WTC11 (cell line): ENCODE data around the gene GUCY1A2. TPM values are rescaled to one million over a fixed set of nuclear protein-coding genes. Genes with fewer than 3 reads are reported as not detected.
"Not testable (repeated sequence)": the region's sequence is repeated elsewhere in the genome, so short reads cannot be mapped to it uniquely, and the experiment has no call there.

Experiments used
- ATAC-seq: fragments of 200-7000 bp; cut with Tn5 transposase; 2 replicates; pipeline ENCODE4 v1.10.0; 2021; ENCODE audit warnings: mild to moderate bottlenecking, moderate library complexity
- CTCF ChIA-PET: fragments of 300-600 bp; sonication (Branson Sonifier 250); formaldehyde crosslinking; loops from one replicate; lab custom pipeline; 2021; ENCODE audit warnings: antibody characterized with exemption; lab: Charles Lee
- POLR2A ChIA-PET: fragments of 350-600 bp; sonication (Branson Sonifier 250); formaldehyde crosslinking; loops from one replicate; lab custom pipeline; 2021; ENCODE audit warnings: antibody characterized with exemption; lab: Charles Lee
- DNase-seq: peaks from one replicate; pipeline ENCODE4 v3.0.0; 2021; ENCODE audit warnings: low spot score
- H3K27ac Mint-ChIP-seq: 2 replicates; pipeline ENCODE4 v1.8.0; 2021; ENCODE audit warnings: mixed read lengths
- H3K27me3 Mint-ChIP-seq: 2 replicates; pipeline ENCODE4 v1.8.0; 2021; ENCODE audit warnings: low read depth, mild to moderate bottlenecking, moderate library complexity, mixed read lengths
- H3K36me3 Mint-ChIP-seq: 2 replicates; pipeline ENCODE4 v1.8.0; 2021; ENCODE audit warnings: mixed read lengths
- H3K4me1 Mint-ChIP-seq: 2 replicates; pipeline ENCODE4 v1.8.0; 2022; ENCODE audit warnings: mixed read lengths
- H3K4me3 Mint-ChIP-seq: 2 replicates; pipeline ENCODE4 v1.8.0; 2021; ENCODE audit warnings: mild to moderate bottlenecking, moderate library complexity, mixed read lengths
- H3K9me3 Mint-ChIP-seq: 2 replicates; pipeline ENCODE4 v1.8.0; 2021; ENCODE audit warnings: mixed read lengths
- ATF3 ChIP-seq: sonication (generic); formaldehyde crosslinking; conservative IDR thresholded peaks from 2 replicates; pipeline ENCODE4 v1.8.1; 2022; ENCODE audit warnings: mild to moderate bottlenecking, missing genetic modification reagents
- CBFB ChIP-seq: sonication (generic); formaldehyde crosslinking; IDR thresholded peaks from 2 replicates; pipeline ENCODE4 v1.8.1; 2022; ENCODE audit warnings: mild to moderate bottlenecking, low read depth, missing genetic modification reagents
- CREB1 ChIP-seq: sonication (generic); formaldehyde crosslinking; IDR thresholded peaks from 2 replicates; pipeline ENCODE4 v1.8.0; 2023; ENCODE audit warnings: mild to moderate bottlenecking, missing genetic modification reagents
- CTCF ChIP-seq: fragments of 200-600 bp; IDR thresholded peaks from 2 replicates; pipeline ENCODE4 v1.8.0; 2022; ENCODE audit warnings: antibody characterized with exemption
- ELF4 ChIP-seq: sonication (generic); formaldehyde crosslinking; IDR thresholded peaks from 2 replicates; pipeline ENCODE4 v1.8.1; 2022; ENCODE audit warnings: low read depth, mild to moderate bottlenecking, moderate library complexity, missing genetic modification reagents
- HMGXB4 ChIP-seq: sonication (generic); formaldehyde crosslinking; IDR thresholded peaks from 2 replicates; pipeline ENCODE4 v1.8.1; 2023; ENCODE audit warnings: mild to moderate bottlenecking, moderate library complexity, missing genetic modification reagents
- MXD4 ChIP-seq: fragments of 250-450 bp; sonication (Bioruptor Pico); IDR thresholded peaks from 2 replicates; pipeline ENCODE4 v1.8.0; 2021; ENCODE audit warnings: mild to moderate bottlenecking, moderate library complexity, borderline replicate concordance
- MYBL2 ChIP-seq: sonication (generic); formaldehyde crosslinking; IDR thresholded peaks from 2 replicates; pipeline ENCODE4 v1.8.1; 2023; ENCODE audit warnings: mild to moderate bottlenecking, moderate library complexity, missing genetic modification reagents
- NFE2L1 ChIP-seq: sonication (generic); formaldehyde crosslinking; IDR thresholded peaks from 2 replicates; pipeline ENCODE4 v1.8.1; 2023; ENCODE audit warnings: missing genetic modification reagents
- NFYB ChIP-seq: sonication (generic); formaldehyde crosslinking; conservative IDR thresholded peaks from 2 replicates; pipeline ENCODE4 v1.8.0; 2022; ENCODE audit warnings: low read depth, missing genetic modification reagents
- NR1H2 ChIP-seq: sonication (generic); formaldehyde crosslinking; IDR thresholded peaks from 2 replicates; pipeline ENCODE4 v1.9.0; 2021; ENCODE audit warnings: mild to moderate bottlenecking, moderate library complexity, missing genetic modification reagents
- OVOL2 ChIP-seq: fragments of 250-450 bp; sonication (Bioruptor Pico); IDR thresholded peaks from 2 replicates; pipeline ENCODE4 v1.9.0; 2021; ENCODE audit warnings: mild to moderate bottlenecking, borderline replicate concordance
- PRDM15 ChIP-seq: sonication (generic); formaldehyde crosslinking; IDR thresholded peaks from 2 replicates; pipeline ENCODE4 v1.8.0; 2022; ENCODE audit warnings: missing genetic modification reagents
- SP1 ChIP-seq: sonication (generic); formaldehyde crosslinking; conservative IDR thresholded peaks from 2 replicates; pipeline ENCODE4 v1.8.1; 2022; ENCODE audit warnings: missing genetic modification reagents
- STAT6 ChIP-seq: sonication (generic); formaldehyde crosslinking; conservative IDR thresholded peaks from 2 replicates; pipeline ENCODE4 v1.8.1; 2023; ENCODE audit warnings: mild to moderate bottlenecking, low read depth, missing genetic modification reagents, moderate library complexity
- TEAD4 ChIP-seq: sonication (generic); formaldehyde crosslinking; IDR thresholded peaks from 2 replicates; pipeline ENCODE4 v1.8.0; 2022; ENCODE audit warnings: mild to moderate bottlenecking, missing genetic modification reagents
- ZBTB21 ChIP-seq: sonication (generic); formaldehyde crosslinking; IDR thresholded peaks from 2 replicates; pipeline ENCODE4 v1.8.1; 2023; ENCODE audit warnings: mild to moderate bottlenecking, missing genetic modification reagents, borderline replicate concordance
- ZNF121 ChIP-seq: sonication (generic); formaldehyde crosslinking; IDR thresholded peaks from 2 replicates; pipeline ENCODE4 v1.8.0; 2023; ENCODE audit warnings: missing genetic modification reagents
- ZNF317 ChIP-seq: sonication (generic); formaldehyde crosslinking; IDR thresholded peaks from 2 replicates; pipeline ENCODE4 v1.8.1; 2023; ENCODE audit warnings: low read depth, mild to moderate bottlenecking, moderate library complexity, missing genetic modification reagents, borderline replicate concordance
- total RNA-seq: library from RNA; stranded (reverse); gene quantifications from 3 replicates; pipeline ENCODE4 v1.2.3, GENCODE V29; 2021

The GUCY1A2 gene
- total RNA-seq, 1 experiment from 2014 or later, result 0.90 TPM

- DNase-seq (no peak), ATAC-seq (no peak)
- no peak for TF ChIP-seq OVOL2 (CRISPR knock-in tag)
- TF ChIP-seq ZNF121, result no peak
- TF ChIP-seq CREB1 (CRISPR knock-in tag), result no peak
- no peak for TF ChIP-seq HMGXB4 (CRISPR knock-in tag)
- TF ChIP-seq STAT6 (CRISPR knock-in tag), result no peak
- no peak for TF ChIP-seq SP1 (CRISPR knock-in tag)
- no peak for TF ChIP-seq CBFB (CRISPR knock-in tag)
- no peak for TF ChIP-seq MYBL2 (CRISPR knock-in tag)
- TF ChIP-seq MXD4 (CRISPR knock-in tag), result no peak
- H3K27me3 Mint-ChIP-seq, result no peaks in the 10 kb centered on the region
- H3K27ac Mint-ChIP-seq, result no peak overlapping the region
- no peak overlapping the region for H3K4me3 Mint-ChIP-seq
- H3K4me1 Mint-ChIP-seq, result no peaks in the 10 kb centered on the region
- CTCF ChIA-PET, result no interaction called here
- H3K9me3 Mint-ChIP-seq, result peaks cover 19% of the 10 kb centered on the region
- POLR2A ChIA-PET, result no interaction called here
- peaks cover 10% of the 10 kb centered on the region; the same call in 1 of the 2 replicates for H3K36me3 Mint-ChIP-seq
Observed at GRCh38 chr11:106904826-106905225, 113.5 kb downstream of the GUCY1A2 start.

GRCh38 chr11:106889718-106890117 lies 128.6 kb downstream of the GUCY1A2 start:
- ATAC-seq (no peak), DNase-seq (no peak)
- Mint-ChIP-seq H3K27me3 (no peaks in the 10 kb centered on the region), H3K4me3 (no peak overlapping the region), H3K27ac (no peak overlapping the region), H3K9me3 (no peaks in the 10 kb centered on the region), H3K36me3 (no peaks in the 10 kb centered on the region), H3K4me1 (no peaks in the 10 kb centered on the region)
- ChIA-PET POLR2A (no interaction called here), CTCF (no interaction called here)
- TF ChIP-seq CTCF, result no peak
- no peak for TF ChIP-seq NFYB (CRISPR knock-in tag)
- TF ChIP-seq ZBTB21 (CRISPR knock-in tag), result no peak
- TF ChIP-seq NR1H2 (CRISPR knock-in tag), result no peak
- TF ChIP-seq TEAD4 (CRISPR knock-in tag), result no peak
- no peak for TF ChIP-seq ELF4 (CRISPR knock-in tag)
- no peak for TF ChIP-seq ZNF317 (CRISPR knock-in tag)
- TF ChIP-seq ATF3, result no peak
- no peak for TF ChIP-seq NFE2L1 (CRISPR knock-in tag)

GRCh38 chr11:106888386-106888785 lies 129.9 kb downstream of the GUCY1A2 start:
- ATAC-seq, result no peak
- H3K36me3 Mint-ChIP-seq, result no peaks in the 10 kb centered on the region
- no peak overlapping the region for H3K27ac Mint-ChIP-seq
- ChIA-PET POLR2A (no interaction called here), CTCF (interaction anchor here (0.7 kb wide), 1 partner anchor 10 kb away, joined by 3 read pairs; no protein-coding TSS in a partner anchor)
- no peak overlapping the region for H3K4me3 Mint-ChIP-seq
- DNase-seq, result no peak
- no peak for TF ChIP-seq PRDM15 (CRISPR knock-in tag)
- no peaks in the 10 kb centered on the region for H3K4me1 Mint-ChIP-seq
- H3K9me3 Mint-ChIP-seq, result peaks cover 4% of the 10 kb centered on the region
- H3K27me3 Mint-ChIP-seq, result no peaks in the 10 kb centered on the region

- H3K27ac Mint-ChIP-seq, POLR2A ChIA-PET, H3K4me3 Mint-ChIP-seq, DNase-seq, CTCF ChIA-PET, ATAC-seq, H3K4me1 Mint-ChIP-seq, H3K9me3 Mint-ChIP-seq, H3K27me3 Mint-ChIP-seq, H3K36me3 Mint-ChIP-seq: not testable (repeated sequence)
Observed at GRCh38 chr11:106883693-106884092, 134.6 kb downstream of the GUCY1A2 start.
